ENCODE data around the gene RAI1.

- no peak for TF ChIP-seq CTCF (IDR thresholded peaks at IDR 0.05; ENCODE audit: insufficient read depth, low read depth, low read length)
- TF ChIP-seq EZH2 (IDR thresholded peaks at IDR 0.05; ENCODE audit: insufficient read depth, low read length) = no peak
These were observed 136.3 kb downstream of the RAI1 start for GRCh38 chr17:17817552-17817947.
